C1 segment of cervical spinal cord (tissue), 14 donors: ENCODE results near the gene JPH3.
"Not testable (repeated sequence)": the region's sequence is repeated elsewhere in the genome, so short reads cannot be mapped to it uniquely, and the experiment has no call there.

Experiments
- DNase-seq, 14 donors: peaks; one replicate each; lab custom pipeline; 2025; lab: John Stamatoyannopoulos, UW

The JPH3 gene

DNA sequence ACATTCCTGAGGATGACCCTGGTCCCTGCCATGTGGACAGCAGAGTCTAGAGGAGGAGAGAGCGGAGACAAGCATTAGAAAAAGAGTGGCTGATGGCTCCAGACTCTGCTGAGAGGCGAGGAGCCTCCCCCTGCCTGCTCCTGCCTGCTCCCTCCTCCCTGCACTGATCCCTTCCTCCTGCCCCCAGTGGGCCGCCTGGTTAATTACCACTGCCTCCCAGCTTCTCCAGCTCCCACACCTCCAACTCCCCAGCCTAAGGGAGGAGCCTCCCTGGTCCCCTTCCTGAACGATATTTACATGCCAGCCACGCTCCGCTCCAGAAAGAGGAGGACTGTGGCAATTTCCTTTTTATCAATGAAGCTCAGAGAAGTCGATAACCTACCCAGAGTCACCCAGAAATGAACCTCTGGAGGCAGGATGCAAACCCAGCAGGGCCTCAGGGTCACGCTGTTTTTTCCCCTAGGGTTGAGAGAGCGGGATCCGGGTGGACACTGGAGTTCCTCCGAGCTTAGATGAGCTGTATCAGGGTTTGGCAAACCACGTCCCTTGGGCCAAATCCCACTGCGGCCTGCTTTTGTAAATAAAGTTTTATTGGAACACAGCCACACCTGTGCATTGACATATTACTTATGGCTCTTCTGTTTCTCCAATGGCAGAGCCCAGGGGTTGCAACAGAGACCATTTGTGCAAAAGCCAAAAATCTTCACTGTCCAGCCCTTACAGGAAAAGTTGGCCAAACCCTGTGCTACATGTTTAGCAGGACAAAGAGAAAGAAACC lies 27.1 kb upstream of the JPH3 start:
- DNase-seq, result no peak

DNA sequence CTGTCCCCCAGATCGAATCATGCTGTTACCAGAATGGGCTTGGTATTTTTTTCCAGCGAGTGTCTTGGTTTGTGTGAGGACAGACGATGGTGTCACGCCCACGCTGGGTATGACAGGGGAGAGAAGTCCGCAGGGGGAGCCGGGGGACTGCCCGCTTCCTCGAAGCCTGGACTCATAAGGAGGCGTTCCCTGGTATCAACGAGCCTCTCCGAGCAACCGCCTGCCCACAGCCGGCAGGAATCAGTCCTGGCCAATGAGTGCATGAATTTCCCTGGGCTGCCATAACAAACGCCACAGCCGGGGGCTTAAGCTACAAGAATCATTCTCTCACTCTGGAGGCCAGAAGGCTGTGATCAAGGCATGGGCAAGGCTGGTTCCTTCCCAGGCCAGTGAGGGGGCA lies 26.1 kb upstream of the JPH3 start:
- DNase-seq, result no peak

DNA sequence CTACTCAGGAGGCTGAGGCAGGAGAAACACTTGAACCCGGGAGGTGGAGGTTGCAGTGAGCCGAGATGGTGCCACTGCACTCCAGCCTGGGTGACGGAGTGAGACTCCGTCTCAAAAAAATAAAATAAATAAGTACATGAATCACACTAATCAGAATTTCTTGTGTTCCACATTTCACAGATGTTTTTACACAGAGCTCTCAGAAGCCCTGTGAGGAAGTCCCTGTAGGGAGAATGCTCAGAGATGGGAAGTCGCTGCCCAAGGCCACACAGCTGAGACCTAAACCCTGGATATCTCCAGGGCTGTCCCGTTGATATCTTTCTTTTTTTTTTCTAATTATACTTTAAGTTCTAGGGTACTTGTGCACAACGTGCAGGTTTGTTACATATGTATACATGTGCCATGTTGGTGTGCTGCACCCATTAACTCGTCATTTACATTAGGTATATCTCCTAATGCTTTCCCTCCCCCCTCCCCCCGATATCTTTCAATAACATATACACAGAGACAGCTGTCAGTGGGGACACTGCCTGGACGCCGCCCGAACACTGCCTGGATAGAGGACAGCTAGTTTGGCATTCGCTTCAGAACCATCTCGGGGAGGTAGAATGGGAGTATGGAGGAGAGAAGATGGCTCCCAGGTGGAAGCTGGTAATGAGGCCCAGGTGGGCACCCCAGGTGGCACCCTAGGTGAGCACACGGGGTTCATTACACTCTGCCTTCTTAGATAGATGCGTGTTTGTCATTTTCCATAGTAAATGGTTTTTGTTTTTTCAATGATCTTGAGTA lies 24.0 kb upstream of the JPH3 start:
- DNase-seq, result not testable (repeated sequence)

DNA sequence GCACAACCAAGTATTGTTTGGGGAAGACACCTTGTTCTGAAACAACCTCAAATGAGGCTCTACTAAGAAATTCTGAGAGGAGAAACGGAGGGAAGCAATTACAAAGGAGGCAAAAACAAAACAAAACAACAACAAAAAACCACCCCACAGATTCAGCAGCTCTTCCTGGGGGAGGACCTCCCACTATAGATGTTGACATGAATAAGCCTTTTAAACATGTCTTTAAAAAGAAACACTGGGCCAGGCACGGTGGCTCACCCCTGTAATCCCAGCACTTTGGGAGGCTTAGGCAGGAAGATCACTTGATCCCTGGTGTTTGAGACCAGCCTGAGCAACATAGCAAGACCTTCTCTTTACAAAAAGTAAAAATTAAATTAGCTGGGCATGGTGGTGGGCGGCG lies 22.6 kb upstream of the JPH3 start:
- DNase-seq, result no peak

DNA sequence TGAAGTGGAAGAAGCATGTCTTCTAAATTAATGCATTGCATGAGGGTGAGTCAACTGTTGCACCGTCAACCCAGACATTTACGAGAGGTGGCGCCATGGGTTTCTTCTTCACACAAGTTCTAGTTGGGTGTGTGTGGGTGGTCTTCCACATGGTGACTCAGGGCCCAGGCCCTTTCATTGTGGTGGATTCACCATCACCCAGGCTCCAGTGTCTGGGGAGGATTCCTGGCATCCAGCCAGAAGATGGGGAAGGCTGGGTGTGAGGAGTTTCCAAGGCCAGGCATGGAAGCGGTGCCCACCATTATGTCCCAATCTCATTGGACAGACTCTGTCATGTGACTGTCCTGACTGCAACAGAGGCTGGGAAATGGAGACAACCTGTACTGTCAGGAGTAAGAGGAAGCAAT lies 21.4 kb upstream of the JPH3 start:
- no peak for DNase-seq

DNA sequence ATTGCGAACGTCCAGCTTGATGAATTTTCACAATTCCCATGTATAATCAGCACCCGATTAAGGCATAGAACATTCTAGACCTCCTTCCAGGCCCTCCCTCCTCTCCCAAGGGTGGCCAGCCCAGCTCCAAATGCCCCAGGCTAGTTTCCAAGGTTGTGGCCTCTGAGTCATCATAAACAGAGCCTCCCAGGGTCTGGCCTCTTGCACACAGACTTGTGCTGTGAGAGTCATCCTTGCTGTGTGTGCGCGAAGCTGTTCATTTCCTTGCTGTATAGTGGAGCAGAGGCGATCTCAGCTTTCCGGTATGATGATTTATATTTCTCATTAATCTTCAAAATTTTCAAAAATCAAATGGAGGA lies 20.5 kb upstream of the JPH3 start:
- DNase-seq, result peak in 5 of 14 donors; percentile 2 to 79 (median 23)

DNA sequence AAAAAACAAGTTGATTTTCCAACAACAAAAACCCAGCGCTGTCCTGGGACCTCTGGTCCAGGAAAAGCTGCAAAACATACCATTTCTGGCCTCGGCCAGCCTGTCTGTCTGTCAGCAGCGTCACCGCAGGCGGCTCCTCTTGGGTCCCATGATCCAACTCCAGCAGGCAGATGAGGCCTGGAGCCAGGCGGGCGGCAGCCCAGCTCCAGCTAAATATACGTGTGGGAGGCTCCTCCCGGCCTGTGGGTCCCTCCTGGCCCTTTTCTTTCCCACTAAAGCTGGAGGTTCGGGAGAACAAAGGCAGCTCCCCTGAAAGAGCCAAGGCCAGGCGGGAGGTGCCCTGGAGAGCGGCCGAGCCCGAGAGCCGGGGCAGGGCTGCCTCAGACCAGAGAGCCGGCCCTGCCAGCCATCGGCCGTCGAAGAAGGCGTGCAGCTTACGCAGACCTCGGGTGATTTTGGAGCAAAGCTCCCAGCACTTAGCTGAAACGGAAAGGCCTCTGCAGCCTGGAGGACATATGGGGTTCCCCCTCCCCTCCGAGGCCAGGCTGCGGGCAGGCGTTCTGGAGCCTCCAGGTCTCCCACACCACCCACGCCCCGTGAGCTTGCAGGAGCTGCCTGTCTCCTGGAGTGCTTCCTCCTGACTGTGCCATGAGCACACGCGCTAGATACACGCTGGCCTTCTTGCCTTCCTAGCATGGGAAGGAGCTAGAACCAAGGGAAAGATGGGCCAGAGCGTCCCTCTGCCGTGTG lies 19.9 kb upstream of the JPH3 start:
- peak in 4 of 14 donors; percentile 18 to 79 (median 22) for DNase-seq

DNA sequence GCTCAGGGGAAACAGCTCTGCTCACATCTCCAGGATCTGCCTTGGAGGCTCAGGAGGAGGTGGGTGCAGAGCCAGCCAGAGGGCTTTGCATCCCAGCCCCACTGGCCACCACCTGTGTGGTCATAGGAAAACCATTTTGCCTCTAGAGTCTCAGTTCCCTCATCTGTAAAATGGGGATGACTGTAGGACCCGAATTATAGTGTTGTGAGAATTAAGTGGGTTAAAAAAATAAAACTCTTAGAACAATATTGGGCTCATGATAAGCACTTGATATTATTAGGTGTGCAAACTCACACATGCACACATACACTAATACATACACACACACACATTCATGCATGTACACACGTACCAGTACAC lies 19.4 kb upstream of the JPH3 start:
- no peak for DNase-seq

DNA sequence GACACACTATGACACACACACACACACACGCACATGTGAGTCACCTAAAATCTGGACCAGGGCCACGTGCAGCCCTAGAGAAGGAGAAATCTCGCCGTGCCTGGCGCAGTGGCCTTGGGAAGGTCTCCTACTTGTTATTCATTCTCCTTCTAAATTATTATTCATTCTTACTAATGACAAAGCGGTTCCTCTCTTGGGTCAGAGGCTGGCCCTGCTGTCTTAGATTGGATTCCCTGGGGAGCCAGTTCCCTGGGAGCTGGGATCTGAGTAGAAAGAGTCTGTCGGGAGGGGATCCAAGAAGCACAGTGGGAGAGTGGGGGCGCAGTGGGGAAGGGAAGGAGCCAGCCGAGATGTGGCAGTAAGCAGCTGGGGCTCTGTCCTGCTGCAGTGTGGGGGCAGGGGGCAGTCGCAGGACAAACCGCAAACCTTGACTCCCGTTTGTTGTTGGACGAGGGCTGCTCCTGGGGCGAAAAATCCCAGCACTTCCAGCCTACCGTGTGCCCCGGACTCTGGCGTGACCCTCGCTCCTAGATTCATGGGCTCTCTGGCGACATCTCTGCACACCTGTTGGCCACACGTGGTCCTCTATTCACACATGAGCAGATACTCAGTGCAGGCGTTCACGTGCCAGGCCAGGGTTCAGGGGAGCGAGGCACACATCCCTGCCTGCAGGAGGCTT lies 18.7 kb upstream of the JPH3 start:
- DNase-seq, result no peak

DNA sequence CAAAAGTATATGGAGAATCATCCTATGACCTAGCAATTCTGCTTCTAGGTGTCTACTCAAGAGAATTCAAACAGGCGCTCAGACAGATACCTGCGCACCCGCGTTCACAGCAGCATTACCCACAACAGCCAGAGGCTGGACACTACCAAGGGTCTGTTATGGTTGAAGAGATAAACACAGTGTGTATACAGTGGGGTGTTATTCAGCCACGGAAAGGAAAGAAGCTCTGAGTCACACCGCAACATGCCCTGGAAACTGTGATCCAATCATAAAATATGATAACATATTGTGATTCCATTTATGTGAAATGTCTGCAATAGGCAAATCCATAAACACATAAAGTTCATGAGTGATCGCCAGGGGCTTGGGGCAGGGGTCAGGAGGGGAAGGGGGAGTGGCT lies 18.0 kb upstream of the JPH3 start:
- no peak for DNase-seq

DNA sequence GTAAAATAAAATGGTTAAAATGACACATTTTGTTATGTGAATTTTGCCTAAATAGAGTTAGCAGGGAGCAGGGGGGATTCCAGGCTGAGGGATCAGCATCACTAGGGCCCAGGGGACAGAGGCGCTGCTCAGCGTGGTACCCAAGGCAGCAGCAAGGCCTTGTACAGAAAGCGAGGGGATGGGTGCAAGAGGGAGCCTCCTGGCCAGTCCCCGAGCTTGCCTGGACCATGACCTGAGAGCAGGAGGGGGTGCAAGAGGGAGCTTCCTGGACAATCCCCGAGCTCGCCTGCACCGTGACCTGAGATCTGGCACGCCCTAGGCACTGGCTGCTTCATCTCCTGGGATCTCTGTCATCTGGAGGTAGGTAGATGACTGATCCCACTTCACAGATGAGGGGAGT lies 17.3 kb upstream of the JPH3 start:
- no peak for DNase-seq

DNA sequence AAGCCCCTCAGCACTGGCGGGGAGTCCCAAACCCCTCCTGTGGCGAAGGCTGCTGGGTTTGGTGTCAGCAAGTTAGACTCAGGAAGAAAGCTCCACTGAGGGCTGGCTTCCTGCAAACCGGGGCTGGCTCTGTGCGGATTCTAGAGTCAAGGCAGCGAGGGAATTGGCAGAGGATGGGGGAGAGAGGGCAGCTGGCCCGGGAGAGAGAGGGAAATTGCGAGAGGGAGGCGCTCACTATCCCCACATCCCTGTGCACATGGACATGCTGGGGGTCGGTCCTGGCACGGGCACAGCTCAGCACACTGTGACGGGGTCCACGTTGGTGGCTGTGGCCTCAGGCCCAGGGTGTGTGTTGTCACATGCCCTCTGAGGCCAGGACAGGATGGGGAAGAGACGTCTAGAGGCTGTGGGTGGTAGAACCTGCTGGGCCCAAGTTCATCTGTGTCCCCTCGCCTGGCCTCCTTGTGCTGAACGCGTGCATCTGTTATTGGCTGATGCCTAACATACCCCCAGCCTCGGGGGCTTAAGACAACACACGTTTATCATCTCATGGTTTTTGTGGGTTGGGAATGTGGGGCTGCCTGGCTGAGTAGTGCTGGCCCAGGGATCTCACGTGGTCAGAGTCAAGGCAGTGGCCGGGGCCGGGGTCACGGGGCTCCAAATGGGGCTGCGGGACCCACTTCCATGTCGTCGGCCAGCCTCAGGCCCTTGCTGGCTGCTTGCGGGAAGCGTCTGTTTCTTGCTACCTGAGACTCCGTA lies 16.7 kb upstream of the JPH3 start:
- peak in 1 of 14 donors; percentile 10 for DNase-seq

DNA sequence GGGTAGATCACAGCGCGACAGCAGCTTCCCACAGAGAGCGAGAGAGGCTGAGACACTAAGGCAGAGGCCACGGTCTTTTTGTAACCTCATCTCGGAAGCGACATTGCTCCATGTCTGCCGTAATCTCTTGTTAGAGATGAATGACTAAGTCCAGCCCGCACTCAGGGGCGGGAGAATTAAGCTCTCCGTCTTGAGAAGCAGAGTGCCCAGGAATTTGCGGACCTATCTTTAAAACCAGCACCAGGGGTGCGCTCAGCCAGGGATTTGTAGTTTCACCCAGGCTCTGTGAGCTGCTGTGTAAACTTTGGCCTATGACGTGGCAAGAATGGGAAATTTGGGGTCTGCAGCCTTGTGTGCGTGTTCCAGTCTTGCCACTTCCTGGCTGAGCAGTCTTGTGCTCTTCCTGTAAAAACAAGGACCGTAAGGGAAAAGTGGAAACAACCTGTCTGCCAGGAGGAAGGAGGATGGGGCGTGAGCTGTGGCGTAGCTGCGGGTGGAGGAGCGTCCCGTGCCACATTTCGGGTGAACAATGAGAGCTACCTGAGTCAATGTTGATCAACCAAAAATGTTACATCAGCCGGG lies 16.0 kb upstream of the JPH3 start:
- no peak for DNase-seq

DNA sequence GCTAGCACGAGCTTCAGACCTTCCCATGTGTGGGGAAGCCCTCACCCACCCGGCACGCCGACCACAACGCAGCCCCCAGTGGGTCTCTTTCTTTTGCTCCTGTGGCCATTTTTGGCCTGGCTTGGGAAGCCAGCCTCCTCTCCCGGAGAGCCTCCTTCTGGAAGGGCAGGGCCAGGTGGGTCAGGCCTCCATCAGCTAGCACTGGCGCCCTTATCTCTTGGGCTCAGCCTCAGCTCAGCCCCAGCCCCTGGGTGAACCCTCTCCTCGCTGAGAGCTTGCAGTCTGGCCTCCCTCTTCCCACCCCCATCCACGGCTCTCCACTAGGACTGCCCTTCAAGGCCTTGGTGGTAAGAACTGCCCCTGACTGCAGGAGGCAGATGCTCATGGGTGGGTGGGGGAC lies 14.7 kb upstream of the JPH3 start:
- DNase-seq, result no peak

DNA sequence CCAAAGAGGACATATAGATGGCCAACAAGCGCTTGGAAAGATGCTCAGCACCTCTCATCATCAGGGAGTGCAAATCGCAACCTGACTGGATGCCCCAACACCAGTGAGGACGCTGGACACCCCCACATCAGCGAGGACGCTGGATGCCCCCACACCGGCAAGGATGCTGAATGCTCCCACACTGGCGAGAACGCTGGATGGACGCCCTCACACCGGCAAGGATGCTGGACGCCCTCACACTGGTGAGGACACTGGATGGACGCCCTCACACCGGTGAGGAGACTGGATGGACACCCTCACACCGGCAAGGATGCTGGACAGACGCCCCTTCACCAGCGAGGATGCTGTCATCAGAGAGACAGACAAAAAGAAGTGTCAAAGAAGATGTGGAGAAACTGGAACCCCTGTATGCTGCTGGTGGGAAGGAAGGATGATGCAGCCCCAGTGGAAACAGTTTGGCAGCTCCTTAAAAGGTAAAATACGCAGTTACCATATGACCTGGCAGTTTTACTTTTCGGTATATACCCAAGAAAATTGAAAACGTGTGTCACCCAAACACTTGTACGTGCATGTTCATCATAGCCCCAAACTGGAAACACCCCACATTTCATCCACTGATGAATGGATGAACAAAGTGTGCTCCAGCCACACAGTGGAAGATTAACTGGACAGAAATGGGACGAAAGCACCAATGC lies 10.1 kb upstream of the JPH3 start:
- no peak for DNase-seq

DNA sequence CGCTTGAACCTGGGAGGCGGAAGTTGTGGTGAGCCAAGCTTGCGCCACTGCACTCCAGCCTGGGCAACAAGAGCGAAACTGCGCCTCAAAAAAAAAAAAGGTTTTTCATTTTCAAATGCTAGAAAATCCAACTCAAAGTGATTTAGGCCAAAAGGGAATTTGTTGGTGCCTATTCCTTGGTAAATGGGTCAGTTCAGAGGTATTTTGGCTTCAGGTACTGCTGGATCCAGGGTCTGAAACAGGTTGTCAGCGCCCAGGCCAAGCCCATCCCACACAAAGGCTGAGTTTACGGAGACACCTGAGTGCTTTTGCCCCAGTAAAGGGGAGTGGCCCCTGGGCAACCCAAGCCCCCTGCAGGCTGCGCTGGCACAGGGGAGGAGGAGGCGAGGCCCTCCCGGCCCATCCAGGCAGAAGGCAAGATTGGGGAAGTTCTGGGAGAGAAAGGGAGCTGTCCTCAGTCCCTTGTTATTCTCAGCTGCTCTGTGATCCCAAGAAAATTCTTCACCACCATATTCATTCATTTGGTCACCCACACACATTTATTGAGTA lies 8.5 kb upstream of the JPH3 start:
- no peak for DNase-seq

DNA sequence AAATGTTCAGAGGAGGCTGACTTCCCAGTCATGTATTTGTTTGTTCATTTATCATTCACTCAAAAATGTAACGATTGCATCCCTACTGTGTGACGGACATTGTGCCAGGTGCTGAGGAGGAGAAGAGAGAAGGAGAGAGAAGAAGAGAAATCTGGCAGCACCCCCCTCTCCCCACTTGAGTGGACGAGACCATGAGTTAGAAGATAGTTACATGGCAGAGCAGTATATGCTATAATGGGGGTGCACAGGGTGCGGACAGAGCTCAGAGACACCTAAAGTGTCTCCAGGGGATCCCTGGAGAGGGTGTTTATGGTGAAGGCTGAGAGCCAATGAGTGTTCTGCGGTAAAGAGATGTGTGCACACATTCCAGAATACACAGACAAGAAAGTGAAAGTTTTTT lies 6.6 kb upstream of the JPH3 start:
- no peak for DNase-seq

DNA sequence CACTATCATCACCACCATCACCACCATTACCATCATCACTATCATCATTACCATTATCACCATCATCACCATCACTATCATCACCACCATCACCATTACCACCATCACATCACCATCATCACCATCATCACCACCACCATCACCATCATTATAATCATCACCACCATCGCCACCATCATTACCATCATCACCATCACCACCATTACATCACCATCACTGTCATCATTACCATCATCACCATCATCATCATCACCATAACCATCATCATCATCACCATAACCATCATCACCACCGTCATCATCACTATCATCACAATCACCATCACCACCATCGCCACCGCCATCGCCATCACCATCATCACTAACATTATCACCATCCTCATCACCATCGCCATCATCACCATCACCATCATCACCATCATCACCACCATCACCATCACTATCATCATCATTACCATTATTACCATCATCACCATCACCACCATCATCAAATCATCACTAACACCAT lies 4.9 kb upstream of the JPH3 start:
- DNase-seq, result no peak

DNA sequence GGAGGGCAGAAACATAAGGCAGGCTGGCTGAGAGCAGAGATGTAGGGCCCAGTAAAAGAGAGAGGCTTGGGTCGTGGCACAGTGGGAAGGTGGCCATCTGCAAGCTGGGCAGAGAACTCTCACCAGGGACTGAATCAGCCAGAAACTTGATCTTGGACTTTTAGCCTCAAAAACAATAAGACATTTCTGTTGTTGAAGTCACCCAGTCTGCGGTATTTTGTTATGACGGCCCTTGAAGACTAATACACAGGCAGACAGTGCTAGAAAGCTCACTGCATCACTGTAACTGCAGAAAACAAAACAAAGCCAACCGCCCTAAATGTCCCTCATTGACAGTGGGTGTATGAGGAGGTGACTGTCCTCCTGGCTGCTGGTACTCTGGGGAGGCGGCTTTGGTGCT lies 3.9 kb upstream of the JPH3 start:
- no peak for DNase-seq

DNA sequence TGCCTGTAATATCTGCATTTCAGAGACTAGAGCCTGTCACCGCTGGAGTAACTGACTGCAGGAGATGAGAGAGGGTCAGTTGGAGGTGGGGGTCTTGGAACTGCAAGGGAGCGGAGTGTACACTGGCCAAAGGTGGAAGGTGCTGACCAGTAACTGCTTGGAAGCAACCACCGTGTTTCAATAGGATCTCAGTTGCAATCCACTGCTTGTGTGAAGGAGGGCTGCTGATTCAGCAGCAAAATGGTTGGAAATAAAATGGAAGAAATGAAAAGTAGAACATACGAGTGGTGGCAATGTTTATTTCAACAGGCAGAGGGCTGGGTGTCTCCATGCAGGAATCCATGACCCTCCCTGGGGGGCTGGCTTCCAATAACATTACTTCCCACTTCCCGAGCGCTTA lies 2.1 kb upstream of the JPH3 start:
- DNase-seq, result no peak
